SU-DHL-6 (cell line): ENCODE measurements around the gene RTF1.

ENCODE experiments used
- CTCF ChIP-seq: fragments of 200-600 bp; sonication (generic); IDR thresholded peaks from one replicate; pipeline ENCODE4 v1.5.1; 2017; ENCODE audit warnings: antibody characterized with exemption, mild to moderate bottlenecking, low read length, moderate library complexity; ENCODE audit not compliant: insufficient read depth, poor library complexity, severe bottlenecking
- EZH2phosphoT487 ChIP-seq: fragments of 200-600 bp; sonication (generic), shearing (Covaris generic); conservative IDR thresholded peaks from 2 replicates; pipeline ENCODE4 v1.6.1; 2018; ENCODE audit warnings: mild to moderate bottlenecking, antibody characterized with exemption, low read length, moderate library complexity, mixed read lengths

DNA sequence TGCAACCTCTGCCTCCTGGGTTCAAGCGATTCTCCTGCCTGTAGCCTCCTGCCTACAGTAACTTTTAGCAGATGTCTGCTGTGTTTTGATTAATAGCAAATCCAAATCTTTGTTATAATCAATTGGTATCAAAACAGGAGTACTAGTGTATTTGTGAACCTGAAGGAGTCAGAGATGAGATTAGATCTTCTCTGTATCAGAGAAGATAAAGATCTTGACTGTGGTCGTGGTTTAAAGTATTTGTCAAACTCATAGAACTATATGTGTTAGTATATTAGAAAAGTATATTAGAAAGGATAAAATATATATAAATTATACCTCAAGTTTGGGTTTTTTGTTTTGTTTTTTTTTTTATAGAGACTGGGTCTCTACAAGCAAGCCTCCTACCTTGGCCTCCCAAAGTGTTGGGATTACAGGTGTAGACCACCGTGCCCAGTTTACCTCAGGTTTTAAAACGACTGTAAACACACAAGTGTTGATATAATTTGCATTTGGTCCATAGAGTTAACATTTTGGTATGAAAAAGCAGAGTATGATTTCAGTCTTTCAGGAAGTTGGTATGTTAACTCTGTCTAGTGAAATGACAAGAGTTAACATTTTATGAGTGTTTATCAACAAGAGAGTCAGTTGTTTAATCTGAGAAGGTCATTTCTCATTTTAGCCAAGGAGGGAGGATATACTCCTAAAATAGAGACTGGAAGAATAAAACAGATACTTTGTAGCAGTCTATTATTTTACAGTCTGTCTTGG is 18.3 kb downstream of the RTF1 start:
- no peak for TF ChIP-seq CTCF
- no peak for TF ChIP-seq EZH2phosphoT487
